ENCODE results near the gene ASB18.

The ASB18 gene

DNA sequence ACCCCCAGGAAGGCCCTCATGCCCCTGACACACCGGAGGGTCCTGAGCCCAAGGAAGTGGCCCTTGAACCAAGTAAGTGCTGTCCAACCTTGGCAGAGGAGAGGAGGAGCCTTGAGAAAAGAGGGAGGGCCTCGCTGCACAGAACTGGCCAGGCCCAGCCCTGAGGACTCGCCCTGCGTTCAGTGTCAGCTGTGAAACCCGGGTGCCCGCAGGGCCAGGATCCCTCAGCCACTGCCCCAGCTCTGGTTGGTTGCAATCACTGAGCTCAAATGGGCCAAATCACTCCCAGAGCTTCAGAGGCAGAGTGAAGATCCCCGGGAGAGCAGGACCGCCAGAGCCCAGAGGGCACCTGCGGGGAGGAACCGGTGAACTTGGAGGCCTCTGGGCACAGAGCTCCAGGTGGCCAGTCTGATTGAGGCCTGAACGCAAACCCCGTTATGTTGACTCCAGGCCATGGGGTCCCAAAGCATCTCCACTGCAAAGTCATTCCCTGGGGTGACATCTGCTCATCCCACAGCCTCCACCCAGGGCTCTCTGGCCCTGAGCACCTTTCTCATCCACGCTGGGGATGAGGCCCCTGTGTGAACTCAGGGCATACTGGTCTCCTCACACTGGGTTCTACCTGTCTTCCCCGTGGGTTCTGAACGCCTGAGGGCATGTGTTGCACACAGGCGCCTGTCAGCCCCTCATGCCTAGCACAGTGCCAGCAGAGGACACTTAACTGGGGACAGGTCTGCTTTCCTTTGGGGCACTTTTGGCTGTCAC lies 107.9 kb downstream of the ASB18 start:
- peaks cover 20 to 27% of the 10 kb centered on the region in 2 donors for H3K27me3 ChIP-seq (ENCODE audit: control insufficient read depth in 1 of 2, insufficient read depth in 2 of 2, low read length in 2 of 2)
- no peaks in the 10 kb centered on the region for H3K4me1 ChIP-seq (ENCODE audit: control insufficient read depth, insufficient read depth, low read length)
- H3K9me3 ChIP-seq (ENCODE audit: control insufficient read depth in 2 of 2, low read length in 2 of 2), result peaks cover 5 to 7% of the 10 kb centered on the region in 2 donors
- no peak overlapping the region for H3K27ac ChIP-seq (ENCODE audit: low read length)
- no peaks in the 10 kb centered on the region for H3K36me3 ChIP-seq (ENCODE audit: control insufficient read depth in 2 of 2, insufficient read depth in 2 of 2, low read length in 2 of 2)
- no peak overlapping the region for H3K4me3 ChIP-seq (ENCODE audit: low read length in 2 of 2)
- no peak overlapping the region for H3K9ac ChIP-seq (ENCODE audit: low read length in 2 of 2)

DNA sequence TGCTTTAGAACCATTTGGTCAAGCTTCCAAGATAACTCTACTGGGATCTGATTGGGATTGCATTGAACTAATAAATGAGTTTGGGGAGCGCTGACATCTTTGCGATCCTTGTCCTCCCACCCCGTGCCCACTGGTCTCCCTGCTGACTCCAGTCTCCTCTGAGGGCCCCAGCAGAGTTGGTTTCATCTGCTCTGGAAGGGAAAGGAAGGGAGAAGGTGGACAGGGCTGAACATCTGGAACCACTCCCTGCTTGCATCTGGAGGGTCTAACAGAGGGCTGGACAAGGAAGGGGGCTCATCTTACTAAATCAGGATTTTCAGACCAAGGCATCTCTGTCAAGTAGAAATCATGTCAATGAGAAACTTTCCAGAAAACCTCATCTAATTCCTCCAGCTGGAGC lies 108.8 kb downstream of the ASB18 start:
- Histone ChIP-seq H3K27me3 (ENCODE audit: control insufficient read depth in 1 of 2, insufficient read depth in 2 of 2, low read length in 2 of 2) (peaks cover 12 to 18% of the 10 kb centered on the region in 2 donors), H3K4me3 (ENCODE audit: low read length in 2 of 2) (no peak overlapping the region), H3K9ac (ENCODE audit: low read length in 2 of 2) (no peak overlapping the region), H3K9me3 (ENCODE audit: control insufficient read depth in 2 of 2, low read length in 2 of 2) (peaks cover 8 to 10% of the 10 kb centered on the region in 2 donors), H3K36me3 (ENCODE audit: control insufficient read depth in 2 of 2, insufficient read depth in 2 of 2, low read length in 2 of 2) (no peaks in the 10 kb centered on the region), H3K27ac (ENCODE audit: low read length) (no peak overlapping the region), H3K4me1 (ENCODE audit: control insufficient read depth, insufficient read depth, low read length) (no peaks in the 10 kb centered on the region)

DNA sequence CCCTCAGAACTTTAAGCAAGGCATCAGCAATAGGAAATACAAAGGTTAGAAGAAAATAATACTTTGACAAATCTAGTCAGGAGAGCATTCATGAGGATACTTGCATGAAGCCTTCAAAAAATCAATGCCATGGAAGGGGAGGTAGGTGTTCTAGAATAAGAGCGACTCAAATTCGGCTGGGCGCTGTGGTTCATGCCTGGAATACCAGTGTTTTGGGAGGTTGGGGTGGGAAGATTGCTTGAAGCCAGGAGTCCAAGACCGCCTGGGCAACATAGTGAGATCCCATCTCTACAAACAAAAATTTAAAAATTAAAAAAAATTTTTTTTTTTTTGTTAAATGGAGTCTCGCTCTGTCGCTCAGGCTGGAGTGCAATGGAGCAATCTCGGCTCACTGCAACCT lies 117.8 kb downstream of the ASB18 start:
- no peaks in the 10 kb centered on the region for H3K4me1 ChIP-seq (ENCODE audit: control insufficient read depth, insufficient read depth, low read length)
- H3K36me3 ChIP-seq (ENCODE audit: control insufficient read depth in 2 of 2, insufficient read depth in 2 of 2, low read length in 2 of 2), result no peaks in the 10 kb centered on the region
- no peak overlapping the region for H3K9ac ChIP-seq (ENCODE audit: low read length in 2 of 2)
- H3K4me3 ChIP-seq (ENCODE audit: low read length in 2 of 2), result no peak overlapping the region
- no peak overlapping the region for H3K27ac ChIP-seq (ENCODE audit: low read length)
- H3K27me3 ChIP-seq (ENCODE audit: control insufficient read depth in 1 of 2, insufficient read depth in 2 of 2, low read length in 2 of 2), result peaks cover 0 to 15% of the 10 kb centered on the region in 2 donors
- H3K9me3 ChIP-seq (ENCODE audit: control insufficient read depth in 2 of 2, low read length in 2 of 2), result peaks cover 4 to 9% of the 10 kb centered on the region in 2 donors

DNA sequence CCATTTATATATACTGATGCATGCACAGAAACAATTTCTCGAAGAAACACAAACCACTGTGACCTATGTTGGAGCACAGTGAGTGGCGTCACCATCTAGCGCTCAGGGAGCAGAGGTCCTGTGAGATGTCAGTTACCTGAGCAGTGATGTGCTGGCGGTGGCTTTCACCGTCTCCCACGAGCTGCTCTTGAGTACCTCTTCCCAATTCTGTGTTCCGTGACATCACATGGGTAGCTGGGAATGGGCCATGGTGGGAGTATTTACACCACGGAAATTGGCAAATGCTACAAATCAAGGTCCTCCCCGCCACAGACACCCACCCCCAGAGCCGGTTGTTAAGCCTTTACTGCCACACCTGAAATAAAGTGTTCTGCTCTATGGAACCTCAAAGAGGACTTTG lies 120.4 kb downstream of the ASB18 start:
- H3K27ac ChIP-seq (ENCODE audit: low read length), result no peak overlapping the region
- no peak overlapping the region for H3K9ac ChIP-seq (ENCODE audit: low read length in 2 of 2)
- peaks cover 0 to 23% of the 10 kb centered on the region in 2 donors for H3K27me3 ChIP-seq (ENCODE audit: control insufficient read depth in 1 of 2, insufficient read depth in 2 of 2, low read length in 2 of 2)
- H3K4me3 ChIP-seq (ENCODE audit: low read length in 2 of 2), result no peak overlapping the region
- H3K9me3 ChIP-seq (ENCODE audit: control insufficient read depth in 2 of 2, low read length in 2 of 2), result peaks cover 0 to 5% of the 10 kb centered on the region in 2 donors
- no peaks in the 10 kb centered on the region for H3K36me3 ChIP-seq (ENCODE audit: control insufficient read depth in 2 of 2, insufficient read depth in 2 of 2, low read length in 2 of 2)
- H3K4me1 ChIP-seq (ENCODE audit: control insufficient read depth, insufficient read depth, low read length), result no peaks in the 10 kb centered on the region

All from stomach smooth muscle (tissue), 2 donors.